Panc1 (cell line): Measurements from ENCODE around the gene RBMS3. TPM values are rescaled to one million over a fixed set of nuclear protein-coding genes. Genes with fewer than 3 reads are reported as not detected.

Experiments
- ATAC-seq: fragments of 200-7000 bp; cut with Tn5 transposase; 2 replicates; pipeline ENCODE4 v1.9.1; 2020; ENCODE audit warnings: mild to moderate bottlenecking, moderate library complexity
- BruUV-seq: library from RNA; stranded (reverse); fragments of 400-500 nt; replicated peaks from 2 replicates; lab custom pipeline; 2021; lab: Mats Ljungman, UMichigan
- CTCF ChIA-PET: fragments of 300-600 bp; sonication (Branson Sonifier 250); formaldehyde crosslinking; loops from one replicate; lab custom pipeline; 2022; ENCODE audit warnings: antibody characterized with exemption; lab: Charles Lee
- POLR2A ChIA-PET: fragments of 300-600 bp; sonication (Branson Sonifier 250); formaldehyde crosslinking; loops from one replicate; lab custom pipeline; 2022; ENCODE audit warnings: antibody characterized with exemption; lab: Charles Lee
- DNase-seq: peaks from one replicate; pipeline ENCODE4 v3.0.0-alpha.2; 2010; ENCODE audit warnings: low read depth, low spot score
- H3K27ac ChIP-seq: 2 replicates; pipeline ENCODE4 v1.5.1; 2011; ENCODE audit warnings: mild to moderate bottlenecking, low read length, inconsistent platforms
- H3K27me3 ChIP-seq: fragments of 200-500 bp; sonication (Bioruptor generic); 2 replicates; pipeline ENCODE4 v1.6.0; 2014; ENCODE audit warnings: low read length, inconsistent platforms; ENCODE audit not compliant: control insufficient read depth, insufficient read depth
- H3K36me3 ChIP-seq: fragments of 200-500 bp; sonication (Bioruptor generic); 2 replicates; pipeline ENCODE4 v1.5.1; 2014; ENCODE audit warnings: inconsistent platforms, mild to moderate bottlenecking, low read length, moderate library complexity; ENCODE audit not compliant: control insufficient read depth, insufficient read depth
- H3K4me1 ChIP-seq: 2 replicates; pipeline ENCODE4 v1.5.1; 2011; ENCODE audit warnings: inconsistent platforms, mild to moderate bottlenecking, low read length, moderate library complexity; ENCODE audit not compliant: control insufficient read depth, insufficient read depth
- H3K4me3 ChIP-seq, 2 experiments: 2 replicates each; pipeline ENCODE4 v1.5.1; 2011 to 2012; ENCODE audit warnings: low read depth in 2 of 2, low read length in 2 of 2, mild to moderate bottlenecking in 2 of 2, inconsistent platforms in 1 of 2, moderate library complexity in 1 of 2
- H3K9me3 ChIP-seq: fragments of 200-500 bp; sonication (Bioruptor generic); 2 replicates; pipeline ENCODE4 v1.5.1; 2014; ENCODE audit warnings: low read depth, mild to moderate bottlenecking, inconsistent platforms, low read length, moderate library complexity; ENCODE audit not compliant: control insufficient read depth, insufficient read depth
- POLR2AphosphoS5 ChIP-seq: IDR thresholded peaks from 2 replicates; pipeline ENCODE4 v1.6.1; 2012; ENCODE audit warnings: mild to moderate bottlenecking, low read depth, low read length, moderate library complexity
- SIN3A ChIP-seq: IDR thresholded peaks from 2 replicates; pipeline ENCODE4 v1.6.1; 2012; ENCODE audit warnings: low read depth, mild to moderate bottlenecking, low read length, moderate library complexity, borderline replicate concordance; ENCODE audit not compliant: insufficient read depth
- TCF7L2 ChIP-seq: IDR thresholded peaks from 2 replicates; pipeline ENCODE4 v1.6.1; 2011; ENCODE audit warnings: mild to moderate bottlenecking, low read depth, low read length, inconsistent platforms
- in situ Hi-C: cut with HindIII; loops from 2 replicates; pipeline ENCODE4 v1.10.0; 2016; ENCODE audit warnings: low sequenced_read_pairs, low pct_unique_long_range_greater_than_20kb
- intact Hi-C: fragments of 100-400 bp; cut with micrococcal nuclease; formaldehyde crosslinking; loops from one replicate; pipeline ENCODE4 v1.10.0; 2022; ENCODE audit not compliant: unreplicated experiment
- total RNA-seq: library from RNA; stranded (reverse); gene quantifications from one replicate; pipeline ENCODE4 v1.2.1, GENCODE V29; 2021; ENCODE audit not compliant: unreplicated experiment
- TF ChIP-seq, protein P1 (sequence below), 2 experiments: IDR thresholded peaks; 2 replicates each; pipeline ENCODE4 v1.6.1; 2011 to 2012; ENCODE audit warnings: low read depth in 2 of 2, control low read depth in 1 of 2, low read length in 1 of 2, mild to moderate bottlenecking in 1 of 2, moderate library complexity in 1 of 2; ENCODE audit not compliant: insufficient read depth in 1 of 2
- TF ChIP-seq, protein P2 (sequence below): fragments of 450-650 bp; IDR thresholded peaks from 2 replicates; pipeline ENCODE4 v1.5.1; 2017; ENCODE audit warnings: mild to moderate bottlenecking

Gene RBMS3
- total RNA-seq, 1 experiment from 2014 or later = 1.1 TPM

DNA sequence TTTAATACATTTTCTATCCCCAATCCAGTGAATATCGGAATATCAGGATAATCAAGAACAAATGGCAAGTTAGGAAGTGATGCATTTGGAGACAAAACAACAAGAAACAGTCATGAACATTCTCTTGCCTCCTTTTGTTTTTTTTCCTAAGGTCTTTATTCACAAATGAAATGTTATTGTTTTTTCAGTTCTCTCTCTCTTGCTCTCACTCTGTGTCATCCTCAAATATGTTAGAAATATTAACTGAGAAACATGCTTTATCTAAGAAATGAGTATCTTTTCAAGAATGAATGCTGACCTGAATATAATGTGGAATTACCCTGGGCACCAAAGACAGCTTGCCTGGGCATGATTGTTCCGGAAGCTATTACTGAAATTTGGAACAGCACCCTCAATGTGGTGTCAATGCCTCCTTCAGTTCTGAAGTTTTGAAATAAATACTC is 51.3 kb downstream of the RBMS3 start:
- no peak for DNase-seq
- no peak for ATAC-seq
- ChIA-PET CTCF (no interaction called here), POLR2A (no interaction called here)
- Histone ChIP-seq H3K4me1 (no peaks in the 10 kb centered on the region; the same call in 1 of the 2 replicates), H3K27me3 (no peaks in the 10 kb centered on the region), H3K36me3 (no peaks in the 10 kb centered on the region), H3K4me3 (no peak overlapping the region), H3K9me3 (no peaks in the 10 kb centered on the region), H3K27ac (no peak overlapping the region)
- no peak for TF ChIP-seq TCF7L2
- TF ChIP-seq, protein P1, sequence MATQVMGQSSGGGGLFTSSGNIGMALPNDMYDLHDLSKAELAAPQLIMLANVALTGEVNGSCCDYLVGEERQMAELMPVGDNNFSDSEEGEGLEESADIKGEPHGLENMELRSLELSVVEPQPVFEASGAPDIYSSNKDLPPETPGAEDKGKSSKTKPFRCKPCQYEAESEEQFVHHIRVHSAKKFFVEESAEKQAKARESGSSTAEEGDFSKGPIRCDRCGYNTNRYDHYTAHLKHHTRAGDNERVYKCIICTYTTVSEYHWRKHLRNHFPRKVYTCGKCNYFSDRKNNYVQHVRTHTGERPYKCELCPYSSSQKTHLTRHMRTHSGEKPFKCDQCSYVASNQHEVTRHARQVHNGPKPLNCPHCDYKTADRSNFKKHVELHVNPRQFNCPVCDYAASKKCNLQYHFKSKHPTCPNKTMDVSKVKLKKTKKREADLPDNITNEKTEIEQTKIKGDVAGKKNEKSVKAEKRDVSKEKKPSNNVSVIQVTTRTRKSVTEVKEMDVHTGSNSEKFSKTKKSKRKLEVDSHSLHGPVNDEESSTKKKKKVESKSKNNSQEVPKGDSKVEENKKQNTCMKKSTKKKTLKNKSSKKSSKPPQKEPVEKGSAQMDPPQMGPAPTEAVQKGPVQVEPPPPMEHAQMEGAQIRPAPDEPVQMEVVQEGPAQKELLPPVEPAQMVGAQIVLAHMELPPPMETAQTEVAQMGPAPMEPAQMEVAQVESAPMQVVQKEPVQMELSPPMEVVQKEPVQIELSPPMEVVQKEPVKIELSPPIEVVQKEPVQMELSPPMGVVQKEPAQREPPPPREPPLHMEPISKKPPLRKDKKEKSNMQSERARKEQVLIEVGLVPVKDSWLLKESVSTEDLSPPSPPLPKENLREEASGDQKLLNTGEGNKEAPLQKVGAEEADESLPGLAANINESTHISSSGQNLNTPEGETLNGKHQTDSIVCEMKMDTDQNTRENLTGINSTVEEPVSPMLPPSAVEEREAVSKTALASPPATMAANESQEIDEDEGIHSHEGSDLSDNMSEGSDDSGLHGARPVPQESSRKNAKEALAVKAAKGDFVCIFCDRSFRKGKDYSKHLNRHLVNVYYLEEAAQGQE (IDR thresholded peaks at IDR 0.05; ENCODE audit: insufficient read depth in 1 of 2, low read depth in 2 of 2, low read length in 1 of 2) = no peak
- no peak for TF ChIP-seq POLR2AphosphoS5
- TF ChIP-seq, protein P2, sequence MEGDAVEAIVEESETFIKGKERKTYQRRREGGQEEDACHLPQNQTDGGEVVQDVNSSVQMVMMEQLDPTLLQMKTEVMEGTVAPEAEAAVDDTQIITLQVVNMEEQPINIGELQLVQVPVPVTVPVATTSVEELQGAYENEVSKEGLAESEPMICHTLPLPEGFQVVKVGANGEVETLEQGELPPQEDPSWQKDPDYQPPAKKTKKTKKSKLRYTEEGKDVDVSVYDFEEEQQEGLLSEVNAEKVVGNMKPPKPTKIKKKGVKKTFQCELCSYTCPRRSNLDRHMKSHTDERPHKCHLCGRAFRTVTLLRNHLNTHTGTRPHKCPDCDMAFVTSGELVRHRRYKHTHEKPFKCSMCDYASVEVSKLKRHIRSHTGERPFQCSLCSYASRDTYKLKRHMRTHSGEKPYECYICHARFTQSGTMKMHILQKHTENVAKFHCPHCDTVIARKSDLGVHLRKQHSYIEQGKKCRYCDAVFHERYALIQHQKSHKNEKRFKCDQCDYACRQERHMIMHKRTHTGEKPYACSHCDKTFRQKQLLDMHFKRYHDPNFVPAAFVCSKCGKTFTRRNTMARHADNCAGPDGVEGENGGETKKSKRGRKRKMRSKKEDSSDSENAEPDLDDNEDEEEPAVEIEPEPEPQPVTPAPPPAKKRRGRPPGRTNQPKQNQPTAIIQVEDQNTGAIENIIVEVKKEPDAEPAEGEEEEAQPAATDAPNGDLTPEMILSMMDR = no peak
- TF ChIP-seq SIN3A = no peak
- in situ Hi-C loops (no loop called here), intact Hi-C loops (no loop called here)
- BruUV-seq = no TSS peak

DNA sequence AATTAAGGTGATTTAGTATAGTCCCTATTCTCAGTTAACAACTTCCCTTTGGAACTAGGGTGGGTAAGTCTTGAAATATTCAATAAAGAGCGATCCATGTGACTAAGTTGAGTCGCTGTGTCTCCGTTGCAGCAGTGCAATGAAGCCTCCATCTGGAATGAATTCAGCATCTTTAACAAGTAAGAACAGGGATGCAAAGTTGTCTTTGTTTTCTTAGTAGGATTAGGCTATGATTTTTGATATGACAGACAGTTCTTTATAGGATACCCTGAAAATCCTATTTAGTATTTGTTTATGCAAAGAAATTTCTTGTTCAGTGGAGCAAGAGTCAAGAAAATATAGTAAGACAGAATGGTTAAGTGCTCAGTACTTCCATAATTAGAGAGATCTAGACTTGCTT is 52.7 kb downstream of the RBMS3 start:
- H3K27me3 ChIP-seq = no peaks in the 10 kb centered on the region
- no peaks in the 10 kb centered on the region for H3K9me3 ChIP-seq
- intact Hi-C loops (no loop called here), in situ Hi-C loops (no loop called here)
- ATAC-seq = no peak
- TF ChIP-seq, protein P2 = no peak
- no peak for TF ChIP-seq TCF7L2
- TF ChIP-seq POLR2AphosphoS5 = no peak
- TF ChIP-seq SIN3A = no peak
- TF ChIP-seq, protein P1 (IDR thresholded peaks at IDR 0.05; ENCODE audit: insufficient read depth in 1 of 2, low read depth in 2 of 2, low read length in 1 of 2) = no peak
- no peaks in the 10 kb centered on the region for H3K36me3 ChIP-seq
- no peaks in the 10 kb centered on the region; the same call in 1 of the 2 replicates for H3K4me1 ChIP-seq
- no peak overlapping the region for H3K27ac ChIP-seq
- H3K4me3 ChIP-seq = no peak overlapping the region
- ChIA-PET CTCF (no interaction called here), POLR2A (no interaction called here)
- BruUV-seq = no TSS peak
- DNase-seq = no peak
